SK-MEL-5 (cell line): Measurements from ENCODE around the gene MTHFSD. TPM values are rescaled to one million over a fixed set of nuclear protein-coding genes. Genes with fewer than 3 reads are reported as not detected.

Experiments
- DNase-seq: peaks from one replicate; pipeline ENCODE4 v3.0.0-alpha.2; 2016; ENCODE audit warnings: low read depth, low spot score
- in situ Hi-C: cut with HindIII; loops from 2 replicates; pipeline ENCODE4 v1.10.0; 2016; ENCODE audit warnings: low sequenced_read_pairs, high pct_unique_total_duplicates, low pct_unique_long_range_greater_than_20kb
- total RNA-seq: library from RNA; depleted of rRNA; stranded (reverse); fragments of >200 nt; shearing (Covaris generic); gene quantifications from 2 replicates; pipeline ENCODE4 v1.2.3, GENCODE V29; 2014

The MTHFSD gene
- total RNA-seq, 1 experiment from 2014 or later, result 6.3 TPM

GRCh38 chr16:86563469-86564345 is 8.7 kb upstream of the MTHFSD start:
- DNase-seq, result peak; percentile 80
- in situ Hi-C loops, result no loop called here

GRCh38 chr16:86562356-86562755 is 7.3 kb upstream of the MTHFSD start:
- no peak for DNase-seq
- in situ Hi-C loops, result no loop called here

GRCh38 chr16:86559802-86560305 is 4.8 kb upstream of the MTHFSD start:
- DNase-seq, result no peak
- in situ Hi-C loops, result no loop called here

GRCh38 chr16:86558355-86559193 is 3.5 kb upstream of the MTHFSD start:
- in situ Hi-C loops, result no loop called here
- DNase-seq, result no peak

GRCh38 chr16:86557587-86557986 is 2.6 kb upstream of the MTHFSD start:
- DNase-seq, result no peak
- in situ Hi-C loops, result no loop called here

GRCh38 chr16:86556576-86556975 is 1.5 kb upstream of the MTHFSD start:
- no peak for DNase-seq
- in situ Hi-C loops, result no loop called here

GRCh38 chr16:86555704-86556075 is 655 bp upstream of the MTHFSD start:
- in situ Hi-C loops, result no loop called here
- DNase-seq, result no peak

- in situ Hi-C loops, result no loop called here
- DNase-seq, result no peak
Observed at GRCh38 chr16:86554599-86554916, 477 bp downstream of the MTHFSD start.

- in situ Hi-C loops, result no loop called here
- no peak for DNase-seq
Observed at GRCh38 chr16:86553356-86553755, 1.7 kb downstream of the MTHFSD start.

- no peak for DNase-seq
- in situ Hi-C loops, result no loop called here
Observed at GRCh38 chr16:86550281-86550680, 4.8 kb downstream of the MTHFSD start.

- in situ Hi-C loops, result no loop called here
- DNase-seq, result no peak
Observed at GRCh38 chr16:86549893-86550190, 5.2 kb downstream of the MTHFSD start.

- in situ Hi-C loops, result no loop called here
Observed at GRCh38 chr16:86549076-86549892, 5.8 kb downstream of the MTHFSD start.

GRCh38 chr16:86547286-86547685 is 7.7 kb downstream of the MTHFSD start:
- in situ Hi-C loops, result no loop called here
- DNase-seq, result no peak

More at GRCh38 chr16:86549076-86549892, 5.8 kb downstream of the MTHFSD start:
- peak; percentile 20 for DNase-seq

GRCh38 chr16:86546638-86547013 is 8.4 kb downstream of the MTHFSD start:
- in situ Hi-C loops, result no loop called here
- DNase-seq, result no peak

GRCh38 chr16:86545954-86546637 is 8.9 kb downstream of the MTHFSD start:
- in situ Hi-C loops, result no loop called here
- no peak for DNase-seq

- DNase-seq, result no peak
- in situ Hi-C loops, result no loop called here
Observed at GRCh38 chr16:86545481-86545880, 9.6 kb downstream of the MTHFSD start.
